Natural killer cell (primary cell): Measurements from ENCODE around the gene CISTR. TPM values are rescaled to one million over a fixed set of nuclear protein-coding genes. Genes with fewer than 3 reads are reported as not detected.

Experiments
- ATAC-seq, 3 donors: fragments of 150-1000 bp in 2 of 3; fragments of 200-7000 bp in 1 of 3; cut with Tn5 transposase; 1 replicate in 1 of 3; 2 replicates in 2 of 3; pipeline ENCODE4 v1.10.0; 2021; ENCODE audit warnings: mild to moderate bottlenecking in 2 of 3, moderate library complexity in 2 of 3
- DNase-seq, 2 donors: peaks; one replicate each; pipeline versions ENCODE4 v3.0.0 to v3.0.0-alpha.2; 2013 to 2021; ENCODE audit warnings: mixed read lengths in 1 of 2
- H3K27ac ChIP-seq: one replicate; pipeline ENCODE4 v1.5.1; 2013; ENCODE audit warnings: mild to moderate bottlenecking, low read length
- H3K27me3 ChIP-seq: one replicate; pipeline ENCODE4 v1.6.1; 2013; ENCODE audit warnings: low read length; ENCODE audit not compliant: control insufficient read depth, insufficient read depth
- H3K36me3 ChIP-seq: one replicate; pipeline ENCODE4 v1.6.1; 2013; ENCODE audit warnings: low read length; ENCODE audit not compliant: control insufficient read depth, insufficient read depth
- H3K4me1 ChIP-seq: one replicate; pipeline ENCODE4 v1.6.1; 2013; ENCODE audit warnings: low read length; ENCODE audit not compliant: control insufficient read depth, insufficient read depth
- H3K4me3 ChIP-seq: one replicate; pipeline ENCODE4 v1.5.1; 2013; ENCODE audit warnings: low read length
- H3K9me3 ChIP-seq: one replicate; pipeline ENCODE4 v1.6.1; 2013; ENCODE audit warnings: low read length; ENCODE audit not compliant: control insufficient read depth, insufficient read depth
- H3K27ac Mint-ChIP-seq, 2 donors: one replicate each; pipeline ENCODE4 v1.8.0; 2022; ENCODE audit warnings: mild to moderate bottlenecking in 2 of 2, mixed read lengths in 2 of 2, moderate library complexity in 1 of 2
- H3K27me3 Mint-ChIP-seq, 2 donors: one replicate each; pipeline ENCODE4 v1.8.0; 2022; ENCODE audit warnings: low read depth in 2 of 2, mixed read lengths in 2 of 2
- H3K36me3 Mint-ChIP-seq: one replicate; pipeline ENCODE4 v1.8.0; 2022; ENCODE audit warnings: mixed read lengths
- H3K4me1 Mint-ChIP-seq, 2 donors: one replicate each; pipeline ENCODE4 v1.8.0; 2022; ENCODE audit warnings: mixed read lengths in 2 of 2
- H3K4me3 Mint-ChIP-seq: one replicate; pipeline ENCODE4 v1.8.0; 2022; ENCODE audit warnings: mild to moderate bottlenecking, moderate library complexity, mixed read lengths
- H3K9me3 Mint-ChIP-seq, 2 donors: one replicate each; pipeline ENCODE4 v1.8.0; 2022; ENCODE audit warnings: mixed read lengths in 2 of 2
- CTCF ChIP-seq: fragments of 200-600 bp; IDR thresholded peaks from one replicate; pipeline ENCODE4 v1.8.0; 2022; ENCODE audit warnings: antibody characterized with exemption
- WGBS: methylation state at CpG from one replicate; pipeline ENCODE4 v1.1.7; 2013; ENCODE audit warnings: missing lambda C conversion rate; ENCODE audit not compliant: insufficient coverage; 5-methylcytosine and 5-hydroxymethylcytosine counted together
- intact Hi-C: fragments of 100-400 bp; cut with micrococcal nuclease; formaldehyde crosslinking; loops from one replicate; pipeline ENCODE4 v1.14.2; 2022
- total RNA-seq, 4 donors: library from RNA; stranded (reverse); fragments of 120-200 nt in 1 of 4; gene quantifications; one replicate each; pipeline versions ENCODE4 v1.2.3 to v1.2.4, GENCODE V29; 2013 to 2022

Gene CISTR
- total RNA-seq, 3 donors from 2014 or later (not counting 1 experiment from before 2014, with no cell fraction given) = not detected

- DNase-seq = no peak
- Histone ChIP-seq H3K4me3 (no peak overlapping the region), H3K27me3 (peaks cover 9% of the 10 kb centered on the region), H3K27ac (no peak overlapping the region), H3K4me1 (no peaks in the 10 kb centered on the region), H3K9me3 (no peaks in the 10 kb centered on the region), H3K36me3 (no peaks in the 10 kb centered on the region)
- ATAC-seq = no peak
- H3K4me1 Mint-ChIP-seq = no peaks in the 10 kb centered on the region
- no peak overlapping the region for H3K27ac Mint-ChIP-seq
- peaks cover 23 to 43% of the 10 kb centered on the region in 2 donors for H3K27me3 Mint-ChIP-seq
- H3K36me3 Mint-ChIP-seq = no peaks in the 10 kb centered on the region
- no peak overlapping the region for H3K4me3 Mint-ChIP-seq
- TF ChIP-seq CTCF = no peak
- H3K9me3 Mint-ChIP-seq = no peaks in the 10 kb centered on the region
- 69% methylated on average over 1 of the region's 2 CpGs for WGBS
- intact Hi-C loops = loop anchor here (10.0 kb wide), 1 partner anchor 192 kb away; the partner anchor contains the start of gene HOXC10
Measured at GRCh38 chr12:53793221-53793620, 41.4 kb upstream of the CISTR start.

- TF ChIP-seq CTCF = peak; percentile 70
- no peak overlapping the region for H3K4me3 Mint-ChIP-seq
- no peak for ATAC-seq
- peak; percentile 20 to 63 for DNase-seq
- Histone ChIP-seq H3K27ac (no peak overlapping the region), H3K4me1 (no peaks in the 10 kb centered on the region), H3K27me3 (peaks cover 9% of the 10 kb centered on the region), H3K9me3 (no peaks in the 10 kb centered on the region), H3K36me3 (no peaks in the 10 kb centered on the region), H3K4me3 (no peak overlapping the region)
- H3K4me1 Mint-ChIP-seq = no peaks in the 10 kb centered on the region
- H3K36me3 Mint-ChIP-seq = no peaks in the 10 kb centered on the region
- no peaks in the 10 kb centered on the region for H3K9me3 Mint-ChIP-seq
- no peak overlapping the region for H3K27ac Mint-ChIP-seq
- peaks cover 19 to 33% of the 10 kb centered on the region in 2 donors for H3K27me3 Mint-ChIP-seq
- 16% methylated on average over 1 of the region's 1 CpG for WGBS
- intact Hi-C loops = loop anchor here (10.0 kb wide), 1 partner anchor 193 kb away; the partner anchor contains the start of gene HOXC10
Measured at GRCh38 chr12:53791735-53792326, 40.1 kb upstream of the CISTR start.

GRCh38 chr12:53789570-53789969 is 37.8 kb upstream of the CISTR start:
- 50% methylated on average over 1 of the region's 1 CpG for WGBS
- Histone ChIP-seq H3K27ac (no peak overlapping the region), H3K36me3 (no peaks in the 10 kb centered on the region), H3K9me3 (no peaks in the 10 kb centered on the region), H3K4me3 (no peak overlapping the region), H3K27me3 (peaks cover 4% of the 10 kb centered on the region), H3K4me1 (no peaks in the 10 kb centered on the region)
- H3K9me3 Mint-ChIP-seq = no peaks in the 10 kb centered on the region
- H3K4me3 Mint-ChIP-seq = no peak overlapping the region
- no peak for TF ChIP-seq CTCF
- H3K36me3 Mint-ChIP-seq = no peaks in the 10 kb centered on the region
- H3K4me1 Mint-ChIP-seq = no peaks in the 10 kb centered on the region
- intact Hi-C loops = no loop called here
- DNase-seq (no peak), ATAC-seq (no peak)
- H3K27me3 Mint-ChIP-seq = peaks cover 24 to 42% of the 10 kb centered on the region in 2 donors
- H3K27ac Mint-ChIP-seq = no peak overlapping the region

GRCh38 chr12:53788892-53789291 is 37.1 kb upstream of the CISTR start:
- TF ChIP-seq CTCF = no peak
- WGBS = 94% methylated on average over 1 of the region's 1 CpG
- Mint-ChIP-seq H3K27ac (no peak overlapping the region), H3K4me3 (no peak overlapping the region), H3K9me3 (no peaks in the 10 kb centered on the region), H3K36me3 (no peaks in the 10 kb centered on the region), H3K27me3 (peaks cover 25 to 43% of the 10 kb centered on the region in 2 donors), H3K4me1 (no peaks in the 10 kb centered on the region)
- Histone ChIP-seq H3K36me3 (no peaks in the 10 kb centered on the region), H3K27ac (no peak overlapping the region), H3K9me3 (no peaks in the 10 kb centered on the region), H3K27me3 (peaks cover 4% of the 10 kb centered on the region), H3K4me3 (no peak overlapping the region), H3K4me1 (no peaks in the 10 kb centered on the region)
- no peak for ATAC-seq
- no peak for DNase-seq
- intact Hi-C loops = no loop called here
